Urinary bladder (tissue), 4 donors: ENCODE data around the gene PGBD2. TPM values are rescaled to one million over a fixed set of nuclear protein-coding genes. Genes with fewer than 3 reads are reported as not detected.

Source experiments
- DNase-seq: peaks from one replicate; pipeline ENCODE4 v3.0.0-alpha.2; 2015; ENCODE audit errors: extremely low spot score
- H3K27ac ChIP-seq: one replicate; pipeline ENCODE4 v1.5.1; 2013; ENCODE audit warnings: low read depth, mild to moderate bottlenecking, moderate library complexity
- H3K36me3 ChIP-seq: one replicate; pipeline ENCODE4 v1.6.1; 2013; ENCODE audit warnings: mild to moderate bottlenecking, moderate library complexity; ENCODE audit not compliant: insufficient read depth
- H3K4me1 ChIP-seq: one replicate; pipeline ENCODE4 v1.6.1; 2013; ENCODE audit warnings: mild to moderate bottlenecking, moderate library complexity; ENCODE audit not compliant: insufficient read depth
- H3K4me3 ChIP-seq: one replicate; pipeline ENCODE4 v1.5.1; 2013; ENCODE audit warnings: low read depth, low read length
- WGBS: extraction: QIAGEN DNeasy Blood & Tissue Kit; methylation state at CpG from one replicate; pipeline ENCODE4 v1.1.7; 2013; 5-methylcytosine and 5-hydroxymethylcytosine counted together
- polyA plus RNA-seq: library from polyadenylated mRNA; stranded (reverse); fragments of 200-250 nt; gene quantifications from one replicate; pipeline ENCODE4 v1.2.3, GENCODE V29; 2013
- total RNA-seq: library from RNA; depleted of rRNA; stranded (reverse); fragments of >200 nt; gene quantifications from one replicate; pipeline ENCODE4 v1.2.3, GENCODE V29; 2014
- donor health status: healthy with polysubstance abuse.
- donor health status: healthy.

PGBD2 gene
- 10.2 TPM for total RNA-seq
- polyA plus RNA-seq: 4.2 TPM

GRCh38 chr1:248906009-248906752 lies at the start of gene PGBD2:
Gene PGBD2 (plus strand): TSS chr1:248906235. CDS start chr1:248913863, 7,628 bp downstream.
- under 1% methylated on average over 80 of the region's 80 CpGs for WGBS
- Histone ChIP-seq H3K4me3 (peak within 1 kb of the TSS; percentile 59), H3K4me1 (no peaks in the 10 kb centered on the region), H3K36me3 (no peaks in the 10 kb centered on the region), H3K27ac (peak within 1 kb of the TSS; percentile 92)
- peak; percentile 85 for DNase-seq

- no peak overlapping the region for H3K27ac ChIP-seq
Measured at GRCh38 chr1:248857201-248857600, 48.8 kb upstream of the PGBD2 start.

GRCh38 chr1:248857749-248858095 lies 48.3 kb upstream of the PGBD2 start:
- no peaks in the 10 kb centered on the region for H3K36me3 ChIP-seq
- H3K4me3 ChIP-seq: peak overlapping the region; percentile 49
- 13% methylated on average over 4 of the region's 4 CpGs for WGBS
- no peak for DNase-seq
- H3K4me1 ChIP-seq: peaks cover 2% of the 10 kb centered on the region
- no peak overlapping the region for H3K27ac ChIP-seq

More at GRCh38 chr1:248857201-248857600, 48.8 kb upstream of the PGBD2 start:
- no peaks in the 10 kb centered on the region for H3K36me3 ChIP-seq
- no peak for DNase-seq
- H3K4me1 ChIP-seq: no peaks in the 10 kb centered on the region
- WGBS: 89% methylated on average over 7 of the region's 7 CpGs
- no peak overlapping the region for H3K4me3 ChIP-seq

- Histone ChIP-seq H3K27ac (peak overlapping the region; percentile 79), H3K4me1 (peaks cover 2% of the 10 kb centered on the region), H3K36me3 (no peaks in the 10 kb centered on the region), H3K4me3 (peak overlapping the region; percentile 49)
- DNase-seq: no peak
- under 1% methylated on average over 45 of the region's 45 CpGs for WGBS
Measured at GRCh38 chr1:248858096-248858890, 47.7 kb upstream of the PGBD2 start.

GRCh38 chr1:248858891-248859889 lies 46.8 kb upstream of the PGBD2 start, which contains the start of gene ZNF692:
Gene ZNF692 (minus strand): TSS chr1:248859085. CDS start chr1:248858309, 776 bp downstream.
- Histone ChIP-seq H3K4me3 (peak within 1 kb of the TSS; percentile 49), H3K36me3 (no peaks in the 10 kb centered on the region), H3K4me1 (peaks cover 2% of the 10 kb centered on the region), H3K27ac (peak within 1 kb of the TSS; percentile 83)
- DNase-seq: peak; percentile 90
- WGBS: 4% methylated on average over 62 of the region's 62 CpGs

- H3K27ac ChIP-seq: no peak overlapping the region
- H3K4me3 ChIP-seq: no peak overlapping the region
- H3K4me1 ChIP-seq: peaks cover 2% of the 10 kb centered on the region
- H3K36me3 ChIP-seq: no peaks in the 10 kb centered on the region
- WGBS: 87% methylated on average over 4 of the region's 4 CpGs
- no peak for DNase-seq
Measured at GRCh38 chr1:248860007-248860406, 46.0 kb upstream of the PGBD2 start.

- Histone ChIP-seq H3K4me3 (no peak overlapping the region), H3K27ac (no peak overlapping the region), H3K4me1 (peaks cover 2% of the 10 kb centered on the region), H3K36me3 (no peaks in the 10 kb centered on the region)
- no peak for DNase-seq
- WGBS: 87% methylated on average over 2 of the region's 2 CpGs
Measured at GRCh38 chr1:248861616-248862015, 44.4 kb upstream of the PGBD2 start.

- Histone ChIP-seq H3K4me3 (peak overlapping the region; percentile 50), H3K4me1 (peaks cover 2% of the 10 kb centered on the region), H3K36me3 (no peaks in the 10 kb centered on the region), H3K27ac (peak overlapping the region; percentile 13)
- WGBS: 15% methylated on average over 4 of the region's 4 CpGs
- DNase-seq: no peak
Measured at GRCh38 chr1:248862695-248862997, 43.4 kb upstream of the PGBD2 start.

GRCh38 chr1:248862998-248863881 lies 42.8 kb upstream of the PGBD2 start:
- peak overlapping the region; percentile 13 for H3K27ac ChIP-seq
- H3K4me3 ChIP-seq: peak overlapping the region; percentile 50
- H3K4me1 ChIP-seq: peaks cover 2% of the 10 kb centered on the region
- no peak for DNase-seq
- 3% methylated on average over 46 of the region's 46 CpGs for WGBS
- H3K36me3 ChIP-seq: no peaks in the 10 kb centered on the region

- H3K27ac ChIP-seq: no peak overlapping the region
- 96% methylated on average over 3 of the region's 3 CpGs for WGBS
- H3K4me3 ChIP-seq: no peak overlapping the region
Measured at GRCh38 chr1:248871837-248872401, 34.1 kb upstream of the PGBD2 start.

GRCh38 chr1:248872752-248873408 lies 33.2 kb upstream of the PGBD2 start:
- peak overlapping the region; percentile 55 for H3K4me3 ChIP-seq
- H3K4me1 ChIP-seq: no peaks in the 10 kb centered on the region
- H3K36me3 ChIP-seq: no peaks in the 10 kb centered on the region
- WGBS: 1% methylated on average over 31 of the region's 31 CpGs
- peak overlapping the region; percentile 98 for H3K27ac ChIP-seq
- peak; percentile 23 for DNase-seq

More at GRCh38 chr1:248871837-248872401, 34.1 kb upstream of the PGBD2 start:
- Histone ChIP-seq H3K36me3 (no peaks in the 10 kb centered on the region), H3K4me1 (no peaks in the 10 kb centered on the region)
- no peak for DNase-seq
